Liver (tissue), 9 donors: ENCODE results near the gene GREB1L. TPM values are rescaled to one million over a fixed set of nuclear protein-coding genes. Genes with fewer than 3 reads are reported as not detected.

Source experiments
- DNase-seq: peaks from one replicate; pipeline ENCODE4 v3.0.0-alpha.2; 2017; ENCODE audit warnings: low spot score
- H3K27ac ChIP-seq, 2 donors: one replicate each; pipeline ENCODE4 v1.7.0; 2013; ENCODE audit warnings: inconsistent platforms in 2 of 2, low read length in 2 of 2, control low read depth in 1 of 2, low read depth in 1 of 2, mild to moderate bottlenecking in 1 of 2
- H3K27me3 ChIP-seq, 4 donors: one replicate each; pipeline versions ENCODE4 v1.6.1 to v1.7.0; 2013; ENCODE audit warnings: low read length in 3 of 4, inconsistent platforms in 1 of 4, mild to moderate bottlenecking in 1 of 4, moderate library complexity in 1 of 4; ENCODE audit not compliant: control insufficient read depth in 4 of 4, insufficient read depth in 4 of 4
- H3K36me3 ChIP-seq, 4 donors: one replicate each; pipeline versions ENCODE4 v1.6.1 to v1.7.0; 2013; ENCODE audit warnings: low read length in 3 of 4, mild to moderate bottlenecking in 3 of 4, low read depth in 1 of 4, moderate library complexity in 1 of 4; ENCODE audit not compliant: control insufficient read depth in 4 of 4, insufficient read depth in 3 of 4
- H3K4me1 ChIP-seq, 4 donors: one replicate each; pipeline versions ENCODE4 v1.6.1 to v1.7.0; 2013; ENCODE audit warnings: low read length in 3 of 4, mild to moderate bottlenecking in 3 of 4, moderate library complexity in 1 of 4; ENCODE audit not compliant: control insufficient read depth in 4 of 4, insufficient read depth in 4 of 4
- H3K4me3 ChIP-seq, 3 donors: one replicate each; pipeline versions ENCODE4 v1.6.1 to v1.7.0; 2013; ENCODE audit warnings: low read length in 3 of 3, control low read depth in 1 of 3, low read depth in 1 of 3, mild to moderate bottlenecking in 1 of 3
- H3K9ac ChIP-seq, 2 donors: one replicate each; pipeline ENCODE4 v1.7.0; 2013; ENCODE audit warnings: low read length in 2 of 2, mild to moderate bottlenecking in 2 of 2, moderate library complexity in 2 of 2, control low read depth in 1 of 2, low read depth in 1 of 2
- H3K9me3 ChIP-seq, 4 donors: one replicate each; pipeline versions ENCODE4 v1.6.1 to v1.7.0; 2013; ENCODE audit warnings: low read length in 3 of 4; ENCODE audit not compliant: control insufficient read depth in 4 of 4
- EGR1 ChIP-seq, 2 donors: IDR thresholded peaks; 2 replicates each; pipeline ENCODE4 v1.6.1; 2016 to 2018; ENCODE audit warnings: antibody characterized with exemption in 2 of 2, low read depth in 2 of 2
- FOXA1 ChIP-seq: IDR thresholded peaks from 2 replicates; pipeline ENCODE4 v1.6.1; 2016; ENCODE audit warnings: antibody characterized with exemption
- FOXA2 ChIP-seq: IDR thresholded peaks from 2 replicates; pipeline ENCODE4 v1.6.1; 2016; ENCODE audit warnings: antibody characterized with exemption
- GABPA ChIP-seq, 2 donors: IDR thresholded peaks in 1 of 2; conservative IDR thresholded peaks in 1 of 2; 2 replicates each; pipeline ENCODE4 v1.6.1; 2016; ENCODE audit warnings: antibody characterized with exemption in 2 of 2, mild to moderate bottlenecking in 1 of 2, moderate library complexity in 1 of 2
- HNF4A ChIP-seq, 2 donors: conservative IDR thresholded peaks; 2 replicates each; pipeline ENCODE4 v1.6.1; 2016; ENCODE audit warnings: antibody characterized with exemption in 2 of 2, mild to moderate bottlenecking in 2 of 2
- HNF4G ChIP-seq: IDR thresholded peaks from 2 replicates; pipeline ENCODE4 v1.6.1; 2016; ENCODE audit warnings: antibody characterized with exemption
- JUND ChIP-seq, 2 donors: IDR thresholded peaks; 2 replicates each; pipeline ENCODE4 v1.6.1; 2016; ENCODE audit warnings: antibody characterized with exemption in 2 of 2
- NR2F2 ChIP-seq: IDR thresholded peaks from 2 replicates; pipeline ENCODE4 v1.6.1; 2016; ENCODE audit warnings: antibody characterized with exemption
- RAD21 ChIP-seq, 2 donors: IDR thresholded peaks; 2 replicates each; pipeline ENCODE4 v1.6.1; 2016; ENCODE audit warnings: antibody characterized with exemption in 2 of 2, mild to moderate bottlenecking in 2 of 2
- RXRA ChIP-seq, 2 donors: IDR thresholded peaks; 2 replicates each; pipeline ENCODE4 v1.6.1; 2017 to 2018; ENCODE audit warnings: antibody characterized with exemption in 2 of 2, mild to moderate bottlenecking in 1 of 2
- SP1 ChIP-seq: IDR thresholded peaks from 2 replicates; pipeline ENCODE4 v1.6.1; 2018; ENCODE audit warnings: antibody characterized with exemption, mild to moderate bottlenecking
- TAF1 ChIP-seq: conservative IDR thresholded peaks from 2 replicates; pipeline ENCODE4 v1.6.1; 2016; ENCODE audit warnings: antibody characterized with exemption, mild to moderate bottlenecking
- YY1 ChIP-seq: IDR thresholded peaks from 2 replicates; pipeline ENCODE4 v1.6.1; 2016; ENCODE audit warnings: antibody characterized with exemption, mild to moderate bottlenecking
- WGBS: extraction: QIAGEN DNeasy Blood & Tissue Kit; methylation state at CpG from one replicate; pipeline ENCODE4 v1.1.7; 2013; 5-methylcytosine and 5-hydroxymethylcytosine counted together
- polyA plus RNA-seq, 2 donors: library from polyadenylated mRNA; stranded (reverse) in 1 of 2; unstranded in 1 of 2; fragments of 200-250 nt in 1 of 2; fragments of >200 nt in 1 of 2; fragmentation: Nextera tagmentation in 1 of 2; extraction: Ambion mirVana in 1 of 2; gene quantifications; one replicate each; pipeline versions ENCODE4 v1.2.1 to v1.2.3, GENCODE V29; 2013 to 2015
- total RNA-seq, 2 donors: library from RNA; depleted of rRNA; stranded (reverse); fragments of >200 nt; gene quantifications; one replicate each; pipeline ENCODE4 v1.2.3, GENCODE V29; 2014
- TF ChIP-seq, protein P1 (sequence below): fragments of 150-350 bp; IDR thresholded peaks from 2 replicates; pipeline ENCODE4 v1.5.1; 2017; ENCODE audit warnings: improper control_type of control experiment, low read depth, low read length; ENCODE audit not compliant: missing input control
- TF ChIP-seq, protein P2 (sequence below): IDR thresholded peaks from 2 replicates; pipeline ENCODE4 v1.6.1; 2016; ENCODE audit warnings: antibody characterized with exemption
- TF ChIP-seq, protein P3 (sequence below): IDR thresholded peaks from 2 replicates; pipeline ENCODE4 v1.6.1; 2016; ENCODE audit warnings: antibody characterized with exemption
- TF ChIP-seq, protein P4 (sequence below): IDR thresholded peaks from 2 replicates; pipeline ENCODE4 v1.6.1; 2016; ENCODE audit warnings: antibody characterized with exemption
- donor health status: healthy.
- donor health status: healthy.
- donor health status: healthy.
- donor health status: healthy.
- donor health status: healthy.

GREB1L gene
- total and polyA plus RNA-seq, 4 donors, result 1.2 to 13.1 (median 3.0) TPM

DNA sequence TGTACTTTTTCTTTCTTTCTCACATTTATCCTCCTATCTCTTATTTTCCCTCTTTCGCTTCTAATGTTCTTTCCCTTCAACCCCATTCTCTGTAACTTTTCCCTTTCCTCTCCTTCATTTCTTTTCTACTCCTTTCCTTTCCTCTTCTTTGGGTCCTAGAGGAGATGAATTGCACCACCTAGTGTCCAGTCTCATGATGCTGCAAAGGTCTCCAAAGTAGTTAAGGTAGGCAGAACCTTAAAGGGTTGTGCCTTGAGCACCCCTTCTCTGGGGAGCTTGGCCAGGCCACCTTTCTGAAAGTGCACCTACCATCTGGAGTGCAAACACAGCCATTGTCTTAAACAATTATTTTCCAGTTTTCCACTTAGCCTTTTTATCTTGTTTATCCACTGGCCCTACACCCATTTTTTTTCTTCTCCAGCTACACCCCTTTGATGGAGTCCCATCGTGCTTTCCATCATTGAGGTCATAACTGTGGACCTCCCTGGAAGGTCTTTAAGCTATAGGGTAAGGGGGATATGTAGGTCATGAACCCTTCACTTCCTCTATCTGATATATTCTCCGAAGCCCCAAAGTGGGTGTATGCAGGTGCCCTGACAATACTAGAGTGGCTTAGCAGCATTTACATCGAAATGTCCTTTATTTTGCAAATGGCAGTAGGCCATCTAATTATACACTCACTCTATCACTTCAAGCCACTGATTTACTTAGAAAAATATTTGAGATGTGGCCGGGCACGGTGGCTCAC lies 202.6 kb downstream of the GREB1L start:
- TF ChIP-seq RAD21 (IDR thresholded peaks at IDR 0.05), result peak; percentile 89 to 92
- TF ChIP-seq EGR1 (IDR thresholded peaks at IDR 0.05; ENCODE audit: low read depth in 2 of 2), result no peak
- TF ChIP-seq, protein P1, sequence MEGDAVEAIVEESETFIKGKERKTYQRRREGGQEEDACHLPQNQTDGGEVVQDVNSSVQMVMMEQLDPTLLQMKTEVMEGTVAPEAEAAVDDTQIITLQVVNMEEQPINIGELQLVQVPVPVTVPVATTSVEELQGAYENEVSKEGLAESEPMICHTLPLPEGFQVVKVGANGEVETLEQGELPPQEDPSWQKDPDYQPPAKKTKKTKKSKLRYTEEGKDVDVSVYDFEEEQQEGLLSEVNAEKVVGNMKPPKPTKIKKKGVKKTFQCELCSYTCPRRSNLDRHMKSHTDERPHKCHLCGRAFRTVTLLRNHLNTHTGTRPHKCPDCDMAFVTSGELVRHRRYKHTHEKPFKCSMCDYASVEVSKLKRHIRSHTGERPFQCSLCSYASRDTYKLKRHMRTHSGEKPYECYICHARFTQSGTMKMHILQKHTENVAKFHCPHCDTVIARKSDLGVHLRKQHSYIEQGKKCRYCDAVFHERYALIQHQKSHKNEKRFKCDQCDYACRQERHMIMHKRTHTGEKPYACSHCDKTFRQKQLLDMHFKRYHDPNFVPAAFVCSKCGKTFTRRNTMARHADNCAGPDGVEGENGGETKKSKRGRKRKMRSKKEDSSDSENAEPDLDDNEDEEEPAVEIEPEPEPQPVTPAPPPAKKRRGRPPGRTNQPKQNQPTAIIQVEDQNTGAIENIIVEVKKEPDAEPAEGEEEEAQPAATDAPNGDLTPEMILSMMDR, result peak; percentile 69
- peak; percentile 29 for TF ChIP-seq YY1
- Histone ChIP-seq H3K27me3 (no peaks in the 10 kb centered on the region), H3K4me3 (no peak overlapping the region), H3K9ac (no peak overlapping the region), H3K4me1 (peaks cover 0 to 10% (median 7%) of the 10 kb centered on the region in 4 donors), H3K27ac (no peak overlapping the region), H3K36me3 (no peaks in the 10 kb centered on the region), H3K9me3 (no peaks in the 10 kb centered on the region)
- no peak for DNase-seq
- 83% methylated on average over 6 of the region's 6 CpGs for WGBS

DNA sequence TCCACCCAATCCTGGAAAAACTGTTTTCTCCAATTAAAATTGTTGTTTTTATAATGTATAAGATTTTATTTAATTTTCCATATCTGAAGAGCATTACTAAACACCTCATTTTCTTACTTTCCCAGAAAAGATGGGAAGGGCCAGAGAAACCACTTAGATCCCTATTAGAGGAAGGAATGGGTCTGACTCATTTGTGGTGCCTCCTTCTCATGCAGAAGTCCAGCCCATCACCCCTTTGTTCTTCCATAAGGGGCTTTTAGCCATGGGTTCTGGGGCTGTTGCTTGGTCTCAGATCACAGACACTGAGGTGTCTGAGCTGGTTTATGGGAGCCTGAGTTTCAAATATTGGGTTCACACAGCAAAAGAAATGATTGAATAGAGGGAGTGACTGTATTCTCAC lies 206.3 kb downstream of the GREB1L start:
- Histone ChIP-seq H3K4me1 (peaks cover 0 to 12% (median 7%) of the 10 kb centered on the region in 4 donors), H3K36me3 (no peaks in the 10 kb centered on the region), H3K9ac (no peak overlapping the region), H3K4me3 (no peak overlapping the region), H3K27me3 (no peaks in the 10 kb centered on the region), H3K27ac (no peak overlapping the region), H3K9me3 (no peaks in the 10 kb centered on the region)
- DNase-seq, result no peak
- TF ChIP-seq RAD21 (IDR thresholded peaks at IDR 0.05), result no peak
- no peak for TF ChIP-seq HNF4G
- TF ChIP-seq, protein P2, sequence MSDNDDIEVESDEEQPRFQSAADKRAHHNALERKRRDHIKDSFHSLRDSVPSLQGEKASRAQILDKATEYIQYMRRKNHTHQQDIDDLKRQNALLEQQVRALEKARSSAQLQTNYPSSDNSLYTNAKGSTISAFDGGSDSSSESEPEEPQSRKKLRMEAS, result no peak
- TF ChIP-seq, protein P3, sequence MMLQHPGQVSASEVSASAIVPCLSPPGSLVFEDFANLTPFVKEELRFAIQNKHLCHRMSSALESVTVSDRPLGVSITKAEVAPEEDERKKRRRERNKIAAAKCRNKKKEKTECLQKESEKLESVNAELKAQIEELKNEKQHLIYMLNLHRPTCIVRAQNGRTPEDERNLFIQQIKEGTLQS, result no peak
- TF ChIP-seq HNF4A (conservative IDR thresholded peaks at IDR 0.05), result no peak
- no peak for TF ChIP-seq NR2F2
- TF ChIP-seq YY1, result no peak

DNA sequence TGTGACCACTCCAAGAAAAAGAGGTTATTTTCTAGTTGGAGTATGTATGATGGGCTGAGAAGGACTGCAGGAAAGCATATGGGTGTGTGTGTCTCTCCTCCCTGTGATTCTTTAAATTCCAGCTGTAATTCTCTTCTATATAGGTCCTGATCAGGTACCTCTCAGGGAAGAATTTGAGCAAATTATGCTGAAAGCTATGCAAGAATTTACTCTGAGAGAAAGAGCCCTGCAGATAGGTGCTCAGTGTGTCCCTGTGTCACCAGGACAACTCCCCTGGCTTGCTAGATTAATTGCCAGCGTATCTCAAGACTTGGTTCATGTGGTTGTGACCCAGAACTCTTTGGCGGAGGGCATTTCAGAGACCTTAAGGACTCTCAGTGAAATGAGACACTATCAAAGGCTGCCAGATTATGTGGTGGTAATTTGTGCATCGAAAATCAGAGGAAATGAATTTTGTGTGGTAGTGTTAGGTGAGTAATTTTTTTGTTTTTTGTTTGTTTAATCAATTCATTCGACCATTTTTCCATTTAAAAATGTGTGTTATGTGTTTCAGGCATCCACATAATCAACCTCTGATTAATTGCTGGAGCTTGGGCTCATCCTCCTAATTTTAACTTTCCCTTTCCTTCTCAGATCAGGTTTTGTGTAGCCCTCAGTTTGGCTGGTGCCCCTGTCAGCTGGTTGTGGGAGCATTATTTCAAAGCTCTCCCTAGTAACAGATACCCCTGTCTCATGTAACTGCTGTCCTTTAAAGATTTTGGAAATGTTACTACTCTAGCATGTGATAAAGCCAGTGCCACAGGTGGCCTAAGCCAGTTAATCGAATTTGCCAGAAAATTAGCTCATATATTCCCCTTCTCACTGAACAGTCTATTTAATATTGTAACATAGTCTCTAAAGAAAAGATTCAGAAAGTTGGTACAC lies 207.6 kb downstream of the GREB1L start:
- Histone ChIP-seq H3K4me1 (peaks cover 0 to 3% (median 0%) of the 10 kb centered on the region in 4 donors), H3K9me3 (no peaks in the 10 kb centered on the region), H3K27ac (no peak overlapping the region), H3K9ac (no peak overlapping the region), H3K4me3 (no peak overlapping the region), H3K36me3 (no peaks in the 10 kb centered on the region), H3K27me3 (no peaks in the 10 kb centered on the region)
- DNase-seq, result no peak
- no peak for TF ChIP-seq NR2F2
- TF ChIP-seq GABPA (IDR thresholded peaks at IDR 0.05 in 1 of 2, conservative IDR thresholded peaks at IDR 0.05 in 1 of 2), result no peak
- TF ChIP-seq FOXA1, result no peak
- TF ChIP-seq, protein P3, result no peak
- TF ChIP-seq TAF1, result no peak
- TF ChIP-seq, protein P1, result no peak
- TF ChIP-seq RXRA (IDR thresholded peaks at IDR 0.05), result no peak
- TF ChIP-seq HNF4G, result no peak
- TF ChIP-seq EGR1 (IDR thresholded peaks at IDR 0.05; ENCODE audit: low read depth in 2 of 2), result no peak
- TF ChIP-seq, protein P4, sequence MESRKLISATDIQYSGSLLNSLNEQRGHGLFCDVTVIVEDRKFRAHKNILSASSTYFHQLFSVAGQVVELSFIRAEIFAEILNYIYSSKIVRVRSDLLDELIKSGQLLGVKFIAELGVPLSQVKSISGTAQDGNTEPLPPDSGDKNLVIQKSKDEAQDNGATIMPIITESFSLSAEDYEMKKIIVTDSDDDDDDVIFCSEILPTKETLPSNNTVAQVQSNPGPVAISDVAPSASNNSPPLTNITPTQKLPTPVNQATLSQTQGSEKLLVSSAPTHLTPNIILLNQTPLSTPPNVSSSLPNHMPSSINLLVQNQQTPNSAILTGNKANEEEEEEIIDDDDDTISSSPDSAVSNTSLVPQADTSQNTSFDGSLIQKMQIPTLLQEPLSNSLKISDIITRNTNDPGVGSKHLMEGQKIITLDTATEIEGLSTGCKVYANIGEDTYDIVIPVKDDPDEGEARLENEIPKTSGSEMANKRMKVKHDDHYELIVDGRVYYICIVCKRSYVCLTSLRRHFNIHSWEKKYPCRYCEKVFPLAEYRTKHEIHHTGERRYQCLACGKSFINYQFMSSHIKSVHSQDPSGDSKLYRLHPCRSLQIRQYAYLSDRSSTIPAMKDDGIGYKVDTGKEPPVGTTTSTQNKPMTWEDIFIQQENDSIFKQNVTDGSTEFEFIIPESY, result no peak
- TF ChIP-seq, protein P2, result no peak
- no peak for TF ChIP-seq FOXA2
- TF ChIP-seq YY1, result no peak
- no peak for TF ChIP-seq SP1
- no peak for TF ChIP-seq HNF4A (conservative IDR thresholded peaks at IDR 0.05)
- TF ChIP-seq JUND (IDR thresholded peaks at IDR 0.05), result no peak
- 90% methylated on average over 5 of the region's 5 CpGs for WGBS
